ENCODE measurements around the gene DIO1. TPM values are rescaled to one million over a fixed set of nuclear protein-coding genes. Genes with fewer than 3 reads are reported as not detected.

The DIO1 gene
- total and polyA plus RNA-seq, 8 donors = not detected

GRCh38 chr1:53891678-53892077 lies 2.3 kb upstream of the DIO1 start:
- no peak overlapping the region for H3K27ac ChIP-seq
- peaks cover 10 to 40% (median 18%) of the 10 kb centered on the region in 4 donors for H3K4me1 ChIP-seq
- no peak for TF ChIP-seq CTCF (IDR thresholded peaks at IDR 0.05)
- no peak for TF ChIP-seq EP300 (IDR thresholded peaks at IDR 0.05)
- no peak for TF ChIP-seq POLR2AphosphoS5 (IDR thresholded peaks at IDR 0.05)
- no peak for TF ChIP-seq POLR2A (IDR thresholded peaks at IDR 0.05)
- no peaks in the 10 kb centered on the region for H3K27me3 ChIP-seq
- H3K4me3 ChIP-seq = no peak overlapping the region
- no peak for DNase-seq
- H3K9me3 ChIP-seq = no peaks in the 10 kb centered on the region
- WGBS, 5 donors = 73 to 100% (median 92%) methylated on average over 2 of the region's 2 CpGs
- intact Hi-C loops (cut with DNase I; ENCODE audit: low total_unique reads) = loop anchor here (5.0 kb wide), 1 partner anchor 56 kb away; the partner anchor contains the start of genes IFT25 and LRRC42
- peaks cover 0 to 11% (median 11%) of the 10 kb centered on the region in 4 donors for H3K36me3 ChIP-seq

GRCh38 chr1:53892911-53893310 lies 1.1 kb upstream of the DIO1 start:
- TF ChIP-seq POLR2A (IDR thresholded peaks at IDR 0.05) = no peak
- TF ChIP-seq CTCF (IDR thresholded peaks at IDR 0.05) = no peak
- no peak for TF ChIP-seq EP300 (IDR thresholded peaks at IDR 0.05)
- no peak for TF ChIP-seq POLR2AphosphoS5 (IDR thresholded peaks at IDR 0.05)
- Histone ChIP-seq H3K4me1 (peaks cover 10 to 50% (median 25%) of the 10 kb centered on the region in 4 donors), H3K27me3 (no peaks in the 10 kb centered on the region), H3K4me3 (no peak overlapping the region), H3K27ac (peak overlapping the region in 2 of 5 donors; percentile 24 to 29), H3K9me3 (no peaks in the 10 kb centered on the region), H3K36me3 (no peaks in the 10 kb centered on the region)
- WGBS, 5 donors = 65 to 82% (median 70%) methylated on average over 5 of the region's 5 CpGs
- DNase-seq = peak in 1 of 2 donors; percentile 26
- intact Hi-C loops (cut with DNase I; ENCODE audit: low total_unique reads) = loop anchor here (5.0 kb wide), 1 partner anchor 54 kb away; the partner anchor contains the start of genes IFT25 and LRRC42

- DNase-seq = no peak
- TF ChIP-seq POLR2AphosphoS5 (IDR thresholded peaks at IDR 0.05) = no peak
- TF ChIP-seq POLR2A (IDR thresholded peaks at IDR 0.05) = no peak
- TF ChIP-seq CTCF (IDR thresholded peaks at IDR 0.05) = no peak
- no peak for TF ChIP-seq EP300 (IDR thresholded peaks at IDR 0.05)
- Histone ChIP-seq H3K4me1 (peaks cover 11 to 53% (median 28%) of the 10 kb centered on the region in 4 donors), H3K36me3 (no peaks in the 10 kb centered on the region), H3K27ac (no peak overlapping the region), H3K27me3 (no peaks in the 10 kb centered on the region), H3K9me3 (no peaks in the 10 kb centered on the region), H3K4me3 (no peak overlapping the region)
- WGBS, 5 donors = 94 to 99% (median 94%) methylated on average over 5 of the region's 5 CpGs
- intact Hi-C loops (cut with DNase I; ENCODE audit: low total_unique reads) = loop anchor here (5.0 kb wide), 1 partner anchor 53 kb away; the partner anchor contains the start of genes IFT25 and LRRC42
Measured at GRCh38 chr1:53894644-53895043, 657 bp downstream of the DIO1 start.

GRCh38 chr1:53895421-53895820 lies 1.4 kb downstream of the DIO1 start:
- no peak for DNase-seq
- H3K4me1 ChIP-seq = peaks cover 11 to 53% (median 28%) of the 10 kb centered on the region in 4 donors
- WGBS, 5 donors = 63 to 81% (median 74%) methylated on average over 6 of the region's 6 CpGs
- H3K36me3 ChIP-seq = no peaks in the 10 kb centered on the region
- no peak overlapping the region for H3K4me3 ChIP-seq
- no peaks in the 10 kb centered on the region for H3K27me3 ChIP-seq
- TF ChIP-seq EP300 (IDR thresholded peaks at IDR 0.05) (no peak), POLR2A (IDR thresholded peaks at IDR 0.05) (no peak), POLR2AphosphoS5 (IDR thresholded peaks at IDR 0.05) (no peak)
- intact Hi-C loops (cut with DNase I; ENCODE audit: low total_unique reads) = no loop called here
- no peaks in the 10 kb centered on the region for H3K9me3 ChIP-seq
- H3K27ac ChIP-seq = no peak overlapping the region

GRCh38 chr1:53896635-53897229 lies 2.7 kb downstream of the DIO1 start:
- intact Hi-C loops (cut with DNase I; ENCODE audit: low total_unique reads) = no loop called here
- 64 to 76% (median 72%) methylated on average over 2 of the region's 2 CpGs for WGBS, 5 donors

More at GRCh38 chr1:53896635-53897229, 2.7 kb downstream of the DIO1 start:
- H3K27me3 ChIP-seq = no peaks in the 10 kb centered on the region
- H3K9me3 ChIP-seq = no peaks in the 10 kb centered on the region
- H3K4me3 ChIP-seq = no peak overlapping the region
- peak; percentile 15 to 88 (median 76) for TF ChIP-seq POLR2AphosphoS5 (IDR thresholded peaks at IDR 0.05)
- no peak for TF ChIP-seq CTCF (IDR thresholded peaks at IDR 0.05)
- DNase-seq = peak in 1 of 2 donors; percentile 31
- no peaks in the 10 kb centered on the region for H3K36me3 ChIP-seq
- H3K27ac ChIP-seq = peak overlapping the region in 4 of 5 donors; percentile 43 to 68 (median 56)
- peaks cover 8 to 45% (median 27%) of the 10 kb centered on the region in 4 donors for H3K4me1 ChIP-seq

All from stomach (tissue), 9 donors.